Effector memory CD8-positive, alpha-beta T cell (primary cell): ENCODE measurements around the gene FMO5.
A peak's percentile ranks its signal among the peaks of the same experiment; 100 is the strongest.
"Not testable (repeated sequence)": the region's sequence is repeated elsewhere in the genome, so short reads cannot be mapped to it uniquely, and the experiment has no call there.

ENCODE experiments used
- ATAC-seq: fragments of 150-1000 bp; cut with Tn5 transposase; replicated peaks from 2 replicates; pipeline ENCODE4 v1.10.0; 2021; ENCODE audit warnings: mild to moderate bottlenecking, moderate library complexity
- DNase-seq, 3 experiments: peaks; one replicate each; pipeline ENCODE4 v3.0.0; 2021
- H3K27ac Mint-ChIP-seq, 2 donors: one replicate each; pipeline ENCODE4 v1.8.0; 2022; ENCODE audit warnings: mild to moderate bottlenecking in 2 of 2, mixed read lengths in 2 of 2, moderate library complexity in 2 of 2
- H3K27me3 Mint-ChIP-seq, 2 donors: one replicate each; pipeline ENCODE4 v1.8.0; 2022; ENCODE audit warnings: mixed read lengths in 2 of 2
- H3K36me3 Mint-ChIP-seq: one replicate; pipeline ENCODE4 v1.8.0; 2022; ENCODE audit warnings: mild to moderate bottlenecking, moderate library complexity, mixed read lengths; ENCODE audit not compliant: insufficient read depth
- H3K4me1 Mint-ChIP-seq, 2 donors: one replicate each; pipeline ENCODE4 v1.8.0; 2022; ENCODE audit warnings: low read depth in 2 of 2, mixed read lengths in 2 of 2
- H3K4me3 Mint-ChIP-seq, 2 donors: one replicate each; pipeline ENCODE4 v1.8.0; 2022; ENCODE audit warnings: mild to moderate bottlenecking in 2 of 2, mixed read lengths in 2 of 2, moderate library complexity in 2 of 2
- H3K9me3 Mint-ChIP-seq, 2 donors: one replicate each; pipeline ENCODE4 v1.8.0; 2022; ENCODE audit warnings: mixed read lengths in 2 of 2

Gene FMO5

DNA sequence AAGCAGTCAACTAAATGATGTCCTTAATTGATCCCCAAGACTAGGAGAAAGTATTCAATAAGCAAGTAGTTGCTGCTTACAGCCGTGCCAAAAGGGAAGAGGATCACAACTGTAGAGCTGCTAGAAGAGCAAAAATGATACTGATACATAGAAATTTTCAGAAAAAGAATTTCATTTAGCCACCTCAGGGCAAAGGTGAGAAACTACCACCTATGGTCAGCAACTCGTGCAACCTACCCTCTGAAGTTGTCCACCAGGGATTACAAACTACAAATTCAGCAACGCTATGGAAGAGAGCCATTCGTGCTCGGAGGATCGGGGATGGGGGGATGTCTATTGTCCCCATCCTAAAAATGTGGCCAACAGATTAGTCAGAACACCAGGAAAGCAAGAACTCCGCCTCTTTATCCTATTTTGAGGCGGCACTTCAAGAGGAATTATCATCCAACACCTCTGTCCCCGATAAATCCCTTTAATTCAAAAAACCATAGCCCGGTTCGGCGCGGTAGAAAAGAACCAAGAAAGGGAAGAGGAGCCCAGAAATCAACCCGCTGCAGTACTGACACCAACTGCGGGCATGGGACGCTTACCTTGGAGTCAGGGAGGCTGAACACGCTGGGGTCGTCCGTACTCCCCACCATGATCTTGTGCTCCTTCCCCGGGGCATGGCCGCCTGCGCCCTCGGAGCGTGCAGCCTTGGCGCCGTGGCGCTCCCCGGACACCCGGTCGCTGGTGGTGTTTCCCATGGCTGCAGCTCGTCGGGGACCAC, 53.6 kb downstream of the FMO5 start:
- ATAC-seq (no peak), DNase-seq (no peak)
- H3K36me3 Mint-ChIP-seq = peaks cover 12% of the 10 kb centered on the region
- H3K4me1 Mint-ChIP-seq = peaks cover 25 to 36% of the 10 kb centered on the region in 2 donors
- H3K9me3 Mint-ChIP-seq = peaks cover 0 to 3% of the 10 kb centered on the region in 2 donors
- H3K27me3 Mint-ChIP-seq = no peaks in the 10 kb centered on the region
- H3K4me3 Mint-ChIP-seq = peak overlapping the region; percentile 97 to 99
- H3K27ac Mint-ChIP-seq = peak overlapping the region; percentile 95 to 97

DNA sequence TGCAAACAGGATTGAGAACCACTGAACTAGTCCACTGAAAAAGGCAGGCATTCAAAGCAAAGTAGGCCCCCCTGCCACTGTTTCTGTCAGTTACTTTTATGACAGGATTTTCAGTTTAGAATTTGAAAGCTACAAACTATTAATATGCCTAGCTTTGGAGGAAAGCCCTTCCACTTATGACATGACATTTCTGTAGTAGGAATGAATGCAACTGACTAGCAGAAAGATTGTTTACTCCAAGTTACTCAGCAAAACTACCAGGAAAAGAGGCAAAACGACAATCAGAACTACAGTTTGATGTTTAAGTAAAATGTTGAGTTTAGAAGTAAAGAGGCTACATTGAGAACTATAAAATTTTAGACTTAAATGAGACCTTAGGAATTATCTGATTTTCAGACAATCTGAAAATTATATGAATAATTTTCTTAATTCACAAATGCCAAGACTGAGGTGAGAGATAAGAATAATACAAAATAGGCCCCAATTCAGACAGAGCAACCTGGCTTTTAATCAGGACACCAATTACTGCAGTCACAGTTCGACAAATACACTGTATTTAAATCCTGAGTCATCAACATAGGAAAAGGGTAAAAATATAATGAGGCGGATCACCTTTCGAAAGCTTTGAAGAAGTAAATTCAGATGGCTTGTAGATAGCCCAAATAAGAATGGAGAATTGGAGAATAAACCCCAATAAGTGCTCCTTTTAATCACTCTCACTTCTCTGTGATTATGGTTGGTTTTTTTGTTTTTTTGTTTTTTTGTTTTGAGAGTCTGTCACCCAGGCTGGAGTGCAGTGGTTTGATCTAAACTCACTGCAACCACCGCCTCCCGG, 55.1 kb downstream of the FMO5 start:
- H3K4me1 Mint-ChIP-seq = peaks cover 25 to 41% of the 10 kb centered on the region in 2 donors
- no peak overlapping the region for H3K27ac Mint-ChIP-seq
- peak overlapping the region in 1 of 2 donors; percentile 45 for H3K4me3 Mint-ChIP-seq
- no peak for ATAC-seq
- H3K9me3 Mint-ChIP-seq = peaks cover 0 to 3% of the 10 kb centered on the region in 2 donors
- no peak for DNase-seq
- H3K36me3 Mint-ChIP-seq = peaks cover 17% of the 10 kb centered on the region
- H3K27me3 Mint-ChIP-seq = no peaks in the 10 kb centered on the region

- no peak for DNase-seq
- Mint-ChIP-seq H3K27ac (no peak overlapping the region), H3K4me1 (peaks cover 24 to 40% of the 10 kb centered on the region in 2 donors), H3K27me3 (no peaks in the 10 kb centered on the region), H3K36me3 (peaks cover 18% of the 10 kb centered on the region), H3K9me3 (peaks cover 0 to 3% of the 10 kb centered on the region in 2 donors), H3K4me3 (no peak overlapping the region)
- ATAC-seq = no peak
Observed at GRCh38 chr1:147169171-147169570, 56.0 kb downstream of the FMO5 start.

DNA sequence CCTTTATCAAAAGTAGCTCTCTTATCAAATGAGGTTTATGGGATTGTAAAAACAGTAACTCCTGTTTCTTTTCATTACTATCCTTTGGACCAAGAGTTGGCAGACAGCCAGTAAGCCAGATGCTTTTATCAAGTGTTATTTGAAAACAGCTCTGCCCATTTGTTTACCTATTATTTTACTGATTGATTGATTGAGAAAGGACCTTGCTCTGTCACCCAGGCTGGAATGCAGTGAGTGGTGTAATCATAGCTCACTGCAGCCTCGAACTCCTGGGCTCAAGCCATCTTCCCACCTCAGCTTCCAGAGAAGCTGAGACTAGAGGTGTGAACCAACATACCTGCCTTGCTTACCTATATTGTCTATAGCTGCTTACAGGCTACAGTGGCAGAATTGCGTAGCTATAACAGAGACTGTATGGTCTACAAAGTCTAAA, 56.5 kb downstream of the FMO5 start:
- Mint-ChIP-seq H3K36me3 (peaks cover 18% of the 10 kb centered on the region), H3K4me1 (peaks cover 21 to 37% of the 10 kb centered on the region in 2 donors), H3K27ac (no peak overlapping the region), H3K4me3 (no peak overlapping the region), H3K9me3 (peaks cover 0 to 3% of the 10 kb centered on the region in 2 donors), H3K27me3 (no peaks in the 10 kb centered on the region)
- DNase-seq = no peak
- ATAC-seq = no peak

DNA sequence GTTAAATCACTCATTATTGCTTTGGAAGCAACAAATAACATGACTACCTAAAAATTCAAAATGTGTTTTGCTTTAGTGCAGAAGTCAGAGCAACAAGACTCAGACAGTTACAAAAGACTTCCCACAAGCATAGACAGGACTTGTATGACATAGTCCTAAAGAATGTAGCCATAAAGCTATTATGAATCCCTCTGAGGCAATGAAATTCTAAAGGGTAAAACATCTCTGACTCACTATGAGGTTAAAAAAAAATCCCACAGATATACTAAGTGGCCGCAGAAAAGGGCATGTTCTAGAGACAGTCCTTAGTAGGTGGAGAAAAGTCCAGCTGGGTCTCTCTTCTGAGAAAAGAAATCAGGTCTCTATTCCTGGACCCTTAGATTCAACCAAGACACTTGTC, 57.8 kb downstream of the FMO5 start:
- DNase-seq = no peak
- Mint-ChIP-seq H3K36me3 (peaks cover 17% of the 10 kb centered on the region), H3K4me3 (no peak overlapping the region), H3K27ac (no peak overlapping the region), H3K9me3 (no peaks in the 10 kb centered on the region), H3K27me3 (no peaks in the 10 kb centered on the region), H3K4me1 (peaks cover 11 to 27% of the 10 kb centered on the region in 2 donors)
- ATAC-seq = no peak

DNA sequence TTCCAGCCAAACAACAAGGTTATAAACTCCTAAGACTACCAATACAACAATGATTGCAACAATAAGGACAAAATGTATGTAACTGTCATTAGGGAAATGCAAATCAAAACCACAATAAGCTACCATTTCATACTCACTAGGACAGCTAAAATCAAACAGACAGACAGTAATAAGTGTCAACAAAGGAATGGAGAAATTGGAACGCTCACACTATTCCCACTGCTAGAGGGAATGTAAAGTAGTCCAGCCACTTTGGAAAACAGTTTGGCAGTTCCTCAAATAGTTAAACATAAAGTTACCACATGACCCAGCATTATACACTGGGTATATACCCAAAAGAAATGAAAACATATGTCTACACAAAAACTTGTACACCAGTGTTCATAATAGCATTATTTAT, 62.1 kb downstream of the FMO5 start:
- H3K4me3 Mint-ChIP-seq = no peak overlapping the region
- no peak for DNase-seq
- peaks cover 29% of the 10 kb centered on the region for H3K36me3 Mint-ChIP-seq
- no peaks in the 10 kb centered on the region for H3K27me3 Mint-ChIP-seq
- H3K9me3 Mint-ChIP-seq = no peaks in the 10 kb centered on the region
- no peak overlapping the region for H3K27ac Mint-ChIP-seq
- H3K4me1 Mint-ChIP-seq = peaks cover 1 to 6% of the 10 kb centered on the region in 2 donors
- no peak for ATAC-seq

DNA sequence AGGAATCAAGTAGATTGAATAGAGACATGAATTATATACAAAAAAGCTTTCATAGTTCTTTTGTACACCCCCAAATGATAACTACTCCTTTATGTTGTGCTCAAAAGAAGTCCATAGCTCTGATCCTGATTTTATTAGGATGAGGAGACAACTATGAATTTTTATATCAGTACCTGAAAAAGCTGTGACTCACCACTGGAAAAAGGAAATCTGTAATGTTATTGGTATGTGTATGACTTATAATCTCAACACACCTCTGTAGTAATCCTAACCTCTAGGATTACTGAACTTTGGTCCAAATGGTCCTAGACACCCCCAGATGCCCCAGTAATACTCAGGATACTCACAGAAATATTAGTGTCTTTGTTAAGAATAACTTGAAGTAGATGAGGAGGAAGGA, 63.0 kb downstream of the FMO5 start:
- peaks cover 34% of the 10 kb centered on the region for H3K36me3 Mint-ChIP-seq
- no peak for ATAC-seq

GRCh38 chr1:147157116-147157515, 68.0 kb downstream of the FMO5 start:
- not testable (repeated sequence) for H3K27ac Mint-ChIP-seq, H3K4me3 Mint-ChIP-seq
- peaks cover 27% of the 10 kb centered on the region for H3K36me3 Mint-ChIP-seq

More for the DNA sequence above, 63.0 kb downstream of the FMO5 start:
- Mint-ChIP-seq H3K4me1 (peaks cover 1 to 6% of the 10 kb centered on the region in 2 donors), H3K9me3 (no peaks in the 10 kb centered on the region), H3K27ac (no peak overlapping the region), H3K27me3 (no peaks in the 10 kb centered on the region), H3K4me3 (no peak overlapping the region)
- no peak for DNase-seq

DNA sequence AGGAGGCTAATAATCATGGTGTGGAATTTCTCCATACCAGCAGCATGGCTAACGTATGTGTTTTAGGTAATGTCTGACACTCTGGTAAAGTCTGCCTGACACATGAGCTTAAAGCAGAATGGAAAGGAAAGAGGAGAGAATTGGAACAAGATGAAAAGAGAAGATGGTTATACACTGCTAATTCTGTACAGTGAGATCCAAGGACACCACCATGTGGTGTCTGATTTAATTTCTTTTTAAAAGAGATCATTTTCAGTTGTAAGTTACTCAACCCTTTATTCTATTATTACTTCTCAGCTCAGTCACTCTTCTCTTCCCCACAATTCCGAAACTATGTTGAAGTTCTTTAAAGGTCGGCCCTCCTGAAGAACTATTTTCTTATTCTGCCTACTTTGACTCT, 68.5 kb downstream of the FMO5 start:
- Mint-ChIP-seq H3K9me3 (no peaks in the 10 kb centered on the region), H3K27ac (no peak overlapping the region), H3K27me3 (no peaks in the 10 kb centered on the region), H3K36me3 (peaks cover 27% of the 10 kb centered on the region), H3K4me3 (no peak overlapping the region), H3K4me1 (peaks cover 0 to 3% of the 10 kb centered on the region in 2 donors)
- no peak for DNase-seq
- no peak for ATAC-seq

More at GRCh38 chr1:147157116-147157515, 68.0 kb downstream of the FMO5 start:
- not testable (repeated sequence) for H3K4me1 Mint-ChIP-seq, ATAC-seq, DNase-seq, H3K27me3 Mint-ChIP-seq, H3K9me3 Mint-ChIP-seq

- Mint-ChIP-seq H3K27me3 (no peaks in the 10 kb centered on the region), H3K4me3 (no peak overlapping the region), H3K4me1 (peaks cover 0 to 3% of the 10 kb centered on the region in 2 donors), H3K9me3 (no peaks in the 10 kb centered on the region), H3K36me3 (peaks cover 6% of the 10 kb centered on the region), H3K27ac (no peak overlapping the region)
- DNase-seq = no peak
- no peak for ATAC-seq
Observed at GRCh38 chr1:147152772-147153171, 72.4 kb downstream of the FMO5 start.

DNA sequence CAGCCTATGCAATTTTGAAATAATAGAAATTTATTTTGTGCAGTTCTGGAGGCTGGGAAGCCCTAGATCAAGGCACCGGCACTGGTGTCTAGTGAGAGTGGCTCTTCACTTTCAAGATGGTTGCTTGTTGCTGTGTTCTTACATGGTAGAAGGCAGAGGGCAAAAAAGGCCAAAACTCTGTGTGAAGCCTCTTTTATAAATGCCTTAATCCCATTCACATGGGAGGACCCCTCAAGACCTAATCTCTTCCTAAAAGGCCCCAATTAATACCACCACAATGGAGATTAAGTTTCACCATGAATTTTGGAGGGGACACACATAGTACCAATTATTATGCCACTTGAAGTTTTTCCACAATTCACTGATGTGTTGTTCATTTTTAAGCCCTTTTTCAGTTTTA, 73.9 kb downstream of the FMO5 start:
- no peaks in the 10 kb centered on the region for H3K9me3 Mint-ChIP-seq
- DNase-seq (no peak), ATAC-seq (no peak)
- H3K4me3 Mint-ChIP-seq = no peak overlapping the region
- H3K27me3 Mint-ChIP-seq = no peaks in the 10 kb centered on the region
- H3K36me3 Mint-ChIP-seq = peaks cover 3% of the 10 kb centered on the region
- H3K27ac Mint-ChIP-seq = no peak overlapping the region
- peaks cover 0 to 3% of the 10 kb centered on the region in 2 donors for H3K4me1 Mint-ChIP-seq

DNA sequence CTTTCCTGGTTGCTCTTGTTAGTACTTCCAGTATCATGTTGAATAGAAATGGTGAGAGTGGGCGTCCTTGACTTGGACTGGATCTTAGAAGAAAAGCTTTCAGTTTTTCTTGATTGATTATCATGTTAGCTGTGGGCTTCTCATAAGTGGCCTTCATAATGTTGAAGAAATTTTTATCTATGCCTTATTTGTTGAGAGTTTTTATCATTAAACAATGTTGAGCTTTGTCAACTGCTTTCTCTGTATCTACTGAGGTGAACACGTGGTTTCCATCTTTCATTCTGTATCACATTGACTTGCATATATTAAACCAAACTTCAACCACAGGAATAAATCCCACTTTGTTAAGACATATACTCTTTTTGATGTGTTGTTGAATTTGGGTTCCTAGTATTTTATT, 82.3 kb downstream of the FMO5 start:
- no peak overlapping the region for H3K27ac Mint-ChIP-seq
- no peaks in the 10 kb centered on the region for H3K4me1 Mint-ChIP-seq
- H3K27me3 Mint-ChIP-seq = peaks cover 38 to 44% of the 10 kb centered on the region in 2 donors
- no peaks in the 10 kb centered on the region for H3K9me3 Mint-ChIP-seq
- no peaks in the 10 kb centered on the region for H3K36me3 Mint-ChIP-seq
- ATAC-seq = no peak
- H3K4me3 Mint-ChIP-seq = no peak overlapping the region
- DNase-seq = no peak
